Activated T-cell treated with anti-CD3 and anti-CD28 coated beads, Interleukin-2, amount 50 U/mL, for 24 hours (primary cell): ENCODE data around the gene DNAJC5.

ENCODE experiments used
- DNase-seq: peaks from one replicate; pipeline ENCODE4 v3.0.0-alpha.2; 2020
- H3K27ac Mint-ChIP-seq: 2 replicates; pipeline ENCODE4 v1.8.0; 2020; ENCODE audit warnings: mild to moderate bottlenecking, mixed read lengths
- H3K27me3 Mint-ChIP-seq: 2 replicates; pipeline ENCODE4 v1.8.0; 2020; ENCODE audit warnings: mixed read lengths
- H3K36me3 Mint-ChIP-seq: 2 replicates; pipeline ENCODE4 v1.8.0; 2020; ENCODE audit warnings: low read depth, mixed read lengths
- H3K4me1 Mint-ChIP-seq: 2 replicates; pipeline ENCODE4 v1.8.0; 2020; ENCODE audit warnings: low read depth, mixed read lengths
- H3K4me3 Mint-ChIP-seq: 2 replicates; pipeline ENCODE4 v1.8.0; 2020; ENCODE audit warnings: mild to moderate bottlenecking, moderate library complexity, mixed read lengths
- H3K9me3 Mint-ChIP-seq: 2 replicates; pipeline ENCODE4 v1.8.0; 2020; ENCODE audit warnings: mixed read lengths

DNAJC5 gene

GRCh38 chr20:63889241-63890200 is 5.4 kb upstream of the DNAJC5 start:
- DNase-seq = no peak
- peaks cover 9% of the 10 kb centered on the region for H3K4me1 Mint-ChIP-seq
- H3K9me3 Mint-ChIP-seq = no peaks in the 10 kb centered on the region
- H3K4me3 Mint-ChIP-seq = no peak overlapping the region
- peak overlapping the region; percentile 13 for H3K27ac Mint-ChIP-seq
- peaks cover 64% of the 10 kb centered on the region for H3K36me3 Mint-ChIP-seq
- no peaks in the 10 kb centered on the region for H3K27me3 Mint-ChIP-seq

DNA sequence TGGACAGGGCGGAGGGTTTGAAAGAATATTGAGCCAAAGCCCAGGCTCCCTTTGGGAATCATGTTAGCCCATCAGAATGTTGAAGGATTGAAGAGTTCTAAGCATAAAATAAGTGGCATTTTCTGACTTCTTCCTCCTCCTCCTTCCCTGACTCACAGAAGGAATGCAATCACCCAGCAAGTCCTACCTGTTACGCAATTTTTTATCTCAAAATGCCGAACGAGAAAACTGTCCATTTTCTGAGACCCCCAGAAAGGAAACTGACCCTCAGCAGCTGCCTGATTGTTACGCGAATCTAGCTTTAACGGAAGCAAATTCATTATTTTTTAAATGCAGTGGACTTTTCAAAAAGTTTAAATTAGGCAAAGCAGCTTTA is 4.7 kb upstream of the DNAJC5 start:
- H3K4me3 Mint-ChIP-seq = no peak overlapping the region
- DNase-seq = no peak
- H3K27me3 Mint-ChIP-seq = no peaks in the 10 kb centered on the region
- peaks cover 57% of the 10 kb centered on the region for H3K36me3 Mint-ChIP-seq
- peaks cover 8% of the 10 kb centered on the region for H3K4me1 Mint-ChIP-seq
- H3K27ac Mint-ChIP-seq = no peak overlapping the region
- H3K9me3 Mint-ChIP-seq = no peaks in the 10 kb centered on the region

GRCh38 chr20:63890616-63891015 is 4.3 kb upstream of the DNAJC5 start:
- Mint-ChIP-seq H3K27ac (no peak overlapping the region), H3K36me3 (peaks cover 54% of the 10 kb centered on the region), H3K4me3 (no peak overlapping the region), H3K4me1 (peaks cover 8% of the 10 kb centered on the region), H3K27me3 (no peaks in the 10 kb centered on the region), H3K9me3 (no peaks in the 10 kb centered on the region)
- DNase-seq = no peak

- no peaks in the 10 kb centered on the region for H3K9me3 Mint-ChIP-seq
- H3K4me1 Mint-ChIP-seq = peaks cover 12% of the 10 kb centered on the region
- DNase-seq = no peak
- H3K4me3 Mint-ChIP-seq = no peak overlapping the region
- H3K27ac Mint-ChIP-seq = no peak overlapping the region
- H3K36me3 Mint-ChIP-seq = peaks cover 57% of the 10 kb centered on the region
- H3K27me3 Mint-ChIP-seq = no peaks in the 10 kb centered on the region
Measured at GRCh38 chr20:63891061-63892002, 3.6 kb upstream of the DNAJC5 start.

DNA sequence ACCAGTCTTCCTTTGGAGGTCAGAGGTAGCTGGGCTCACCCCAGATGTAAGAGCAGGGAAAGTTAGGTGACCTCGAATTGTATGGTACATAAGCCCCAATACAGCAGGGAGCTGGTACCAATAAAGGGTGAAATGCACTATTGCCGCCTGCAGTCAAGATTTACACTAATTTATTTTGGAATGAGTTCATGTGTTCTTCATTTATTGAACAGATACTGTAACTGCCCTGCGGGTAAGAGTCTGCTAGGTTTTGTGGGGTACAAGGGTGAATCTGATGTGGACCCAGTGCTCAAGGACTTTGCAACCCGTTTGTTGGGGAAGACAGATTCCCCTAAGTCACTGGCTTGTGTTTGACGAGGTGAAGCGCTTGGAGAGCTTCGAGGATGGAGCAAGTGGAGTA is 2.5 kb upstream of the DNAJC5 start:
- no peak for DNase-seq
- H3K27me3 Mint-ChIP-seq = no peaks in the 10 kb centered on the region
- H3K4me1 Mint-ChIP-seq = peaks cover 20% of the 10 kb centered on the region
- no peak overlapping the region for H3K4me3 Mint-ChIP-seq
- H3K36me3 Mint-ChIP-seq = peaks cover 58% of the 10 kb centered on the region
- no peaks in the 10 kb centered on the region for H3K9me3 Mint-ChIP-seq
- no peak overlapping the region for H3K27ac Mint-ChIP-seq

DNA sequence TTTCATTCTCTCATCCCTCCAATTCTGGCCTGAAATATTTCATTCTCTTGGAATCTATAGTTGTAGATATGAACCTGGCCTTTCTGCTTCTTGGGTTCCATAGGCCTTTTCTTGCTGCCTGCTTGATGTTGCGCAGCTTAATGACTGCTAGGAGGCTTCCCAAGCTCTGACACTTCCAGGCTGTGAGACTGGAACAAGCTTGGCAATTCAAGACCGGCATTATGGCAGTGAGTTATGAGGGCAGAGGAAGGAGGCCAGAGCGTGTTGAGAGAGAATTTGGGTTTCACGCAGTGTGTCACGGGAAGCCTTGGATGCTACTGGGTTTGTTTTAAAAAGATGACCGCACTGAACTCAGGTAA is 948 bp upstream of the DNAJC5 start:
- H3K36me3 Mint-ChIP-seq = peaks cover 62% of the 10 kb centered on the region

DNA sequence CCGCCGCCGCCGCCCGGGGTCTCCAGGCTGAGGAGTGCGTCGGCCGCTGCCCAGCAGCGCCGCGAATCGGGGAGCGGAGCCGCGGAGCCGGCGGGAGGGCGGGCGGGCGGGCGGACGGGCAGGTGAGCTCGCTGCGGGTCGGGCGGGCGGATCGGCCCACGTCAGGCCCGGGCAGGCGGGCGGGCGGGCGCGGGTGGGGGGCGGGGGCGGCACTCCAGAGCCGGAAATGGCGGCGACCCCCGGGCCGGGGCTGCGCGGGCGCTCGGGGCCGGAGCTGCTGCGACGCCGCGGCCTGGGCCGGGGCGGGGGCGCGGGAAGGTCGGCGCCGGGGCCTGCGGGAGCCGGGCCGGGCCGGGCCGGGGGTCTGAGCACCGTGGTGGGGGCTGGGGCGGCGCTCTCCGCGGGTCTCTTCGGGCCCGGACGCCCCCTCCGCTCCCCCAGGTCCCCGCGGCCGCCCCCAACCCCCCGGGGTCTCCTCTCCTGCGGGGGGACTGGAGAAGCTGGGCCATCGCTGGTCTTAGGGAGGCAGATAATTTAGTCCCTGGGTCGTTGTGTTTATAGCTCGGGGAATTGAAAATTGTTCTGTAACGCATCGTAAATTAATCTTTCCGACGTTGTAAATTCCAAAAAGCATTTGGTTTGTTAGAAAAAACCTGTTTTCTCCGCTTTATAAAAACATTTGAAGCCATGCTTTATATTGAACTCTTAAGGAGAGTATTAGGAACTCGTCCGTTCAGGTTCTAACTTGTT is 451 bp downstream of the DNAJC5 start:
- Mint-ChIP-seq H3K4me1 (peaks cover 43% of the 10 kb centered on the region), H3K4me3 (peak overlapping the region; percentile 85), H3K27me3 (no peaks in the 10 kb centered on the region), H3K9me3 (no peaks in the 10 kb centered on the region), H3K27ac (peak overlapping the region; percentile 96), H3K36me3 (peaks cover 52% of the 10 kb centered on the region)
- DNase-seq = no peak

More for the DNA sequence above, 948 bp upstream of the DNAJC5 start:
- Mint-ChIP-seq H3K4me3 (peak overlapping the region; percentile 75), H3K4me1 (peaks cover 34% of the 10 kb centered on the region), H3K9me3 (no peaks in the 10 kb centered on the region), H3K27me3 (no peaks in the 10 kb centered on the region), H3K27ac (peak overlapping the region; percentile 56)
- no peak for DNase-seq

GRCh38 chr20:63895952-63896263 is 982 bp downstream of the DNAJC5 start:
- no peaks in the 10 kb centered on the region for H3K9me3 Mint-ChIP-seq
- peaks cover 52% of the 10 kb centered on the region for H3K36me3 Mint-ChIP-seq
- no peaks in the 10 kb centered on the region for H3K27me3 Mint-ChIP-seq
- peak overlapping the region; percentile 85 for H3K4me3 Mint-ChIP-seq
- no peak for DNase-seq
- peak overlapping the region; percentile 96 for H3K27ac Mint-ChIP-seq
- H3K4me1 Mint-ChIP-seq = peaks cover 49% of the 10 kb centered on the region

- Mint-ChIP-seq H3K4me1 (peaks cover 54% of the 10 kb centered on the region), H3K36me3 (peaks cover 52% of the 10 kb centered on the region), H3K4me3 (peak overlapping the region; percentile 85), H3K27ac (peak overlapping the region; percentile 96), H3K27me3 (no peaks in the 10 kb centered on the region), H3K9me3 (no peaks in the 10 kb centered on the region)
- peak; percentile 56 for DNase-seq
Measured at GRCh38 chr20:63896264-63897105, 1.6 kb downstream of the DNAJC5 start.

- Mint-ChIP-seq H3K36me3 (peaks cover 51% of the 10 kb centered on the region), H3K9me3 (no peaks in the 10 kb centered on the region), H3K27ac (peak overlapping the region; percentile 60), H3K4me3 (no peak overlapping the region), H3K27me3 (no peaks in the 10 kb centered on the region), H3K4me1 (peaks cover 64% of the 10 kb centered on the region)
- no peak for DNase-seq
Measured at GRCh38 chr20:63897978-63898561, 3.1 kb downstream of the DNAJC5 start.

GRCh38 chr20:63898882-63899558 is 4.1 kb downstream of the DNAJC5 start:
- no peak overlapping the region for H3K4me3 Mint-ChIP-seq
- H3K4me1 Mint-ChIP-seq = peaks cover 71% of the 10 kb centered on the region
- peak overlapping the region; percentile 81 for H3K27ac Mint-ChIP-seq
- peaks cover 54% of the 10 kb centered on the region for H3K36me3 Mint-ChIP-seq
- H3K27me3 Mint-ChIP-seq = no peaks in the 10 kb centered on the region
- no peak for DNase-seq
- no peaks in the 10 kb centered on the region for H3K9me3 Mint-ChIP-seq

- Mint-ChIP-seq H3K4me3 (no peak overlapping the region), H3K27me3 (no peaks in the 10 kb centered on the region), H3K4me1 (peaks cover 76% of the 10 kb centered on the region), H3K9me3 (no peaks in the 10 kb centered on the region), H3K36me3 (peaks cover 64% of the 10 kb centered on the region), H3K27ac (peak overlapping the region; percentile 73)
- DNase-seq = no peak
Measured at GRCh38 chr20:63900413-63900812, 5.5 kb downstream of the DNAJC5 start.
